GM19240 (cell line): Measurements from ENCODE around the gene ZNF473.
"Not testable (repeated sequence)": the region's sequence is repeated elsewhere in the genome, so short reads cannot be mapped to it uniquely, and the experiment has no call there.

Source experiments
- DNase-seq: peaks from one replicate; pipeline ENCODE4 v3.0.0; 2011; ENCODE audit warnings: low spot score; ENCODE audit not compliant: insufficient read length

The ZNF473 gene

DNA sequence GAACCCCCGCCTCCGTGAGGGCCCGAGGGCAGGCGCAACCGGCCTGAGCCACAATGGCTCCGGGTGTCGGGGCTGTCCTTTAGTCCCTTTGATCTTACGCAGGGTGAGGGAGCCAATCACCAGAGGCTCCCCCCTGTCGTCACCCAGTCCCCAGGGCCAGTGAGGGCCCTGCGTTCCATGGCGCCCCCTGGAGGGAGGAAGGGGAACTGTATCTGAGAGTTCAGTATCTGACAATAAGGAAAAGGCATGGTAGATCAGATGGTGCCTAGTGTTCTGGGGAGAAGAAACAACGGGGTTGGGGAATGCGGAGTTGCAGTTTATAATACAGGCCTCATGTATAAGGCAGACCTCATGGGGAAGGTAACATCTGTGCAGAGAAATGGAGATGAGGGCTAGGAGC is 72.1 kb downstream of the ZNF473 start:
- not testable (repeated sequence) for DNase-seq

DNA sequence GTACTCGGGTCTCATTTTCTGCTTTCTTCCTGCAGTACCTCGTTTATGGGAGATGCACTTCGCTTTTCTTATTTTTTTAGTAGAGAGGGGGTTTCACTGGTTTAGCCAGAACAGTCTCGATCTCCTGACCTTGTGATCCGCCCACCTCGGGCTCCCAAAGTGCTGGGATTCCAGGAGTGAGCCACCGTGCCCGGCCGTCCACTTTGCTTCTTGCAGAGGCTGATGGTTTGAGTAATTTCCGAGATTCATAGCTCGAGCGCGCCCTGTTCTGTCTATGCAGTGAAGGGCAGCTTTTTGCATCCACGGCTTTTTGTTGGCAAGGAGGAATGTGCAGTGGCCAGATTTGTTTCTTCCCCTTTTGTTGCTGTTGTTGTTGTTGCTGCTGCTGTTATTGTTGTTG is 73.1 kb downstream of the ZNF473 start:
- DNase-seq, result not testable (repeated sequence)

DNA sequence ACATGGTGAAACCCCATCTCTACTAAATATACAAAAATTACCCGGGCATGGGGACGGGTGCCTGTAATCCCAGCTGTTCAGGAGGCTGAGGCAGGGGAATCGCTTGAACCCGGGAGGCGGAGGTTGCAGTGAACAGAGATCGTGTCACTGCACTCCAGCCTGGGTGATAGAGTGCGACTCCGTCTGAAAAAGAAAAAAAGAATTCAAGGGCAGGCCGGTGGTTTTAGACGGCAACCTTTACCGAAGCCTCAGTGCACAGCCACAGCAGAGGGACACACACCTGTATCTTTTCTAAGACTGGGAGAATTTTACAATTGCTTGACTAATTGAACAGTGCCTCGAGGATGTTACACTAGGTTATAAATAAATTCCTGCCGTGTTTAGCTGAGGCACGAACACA is 73.9 kb downstream of the ZNF473 start:
- DNase-seq, result not testable (repeated sequence)

DNA sequence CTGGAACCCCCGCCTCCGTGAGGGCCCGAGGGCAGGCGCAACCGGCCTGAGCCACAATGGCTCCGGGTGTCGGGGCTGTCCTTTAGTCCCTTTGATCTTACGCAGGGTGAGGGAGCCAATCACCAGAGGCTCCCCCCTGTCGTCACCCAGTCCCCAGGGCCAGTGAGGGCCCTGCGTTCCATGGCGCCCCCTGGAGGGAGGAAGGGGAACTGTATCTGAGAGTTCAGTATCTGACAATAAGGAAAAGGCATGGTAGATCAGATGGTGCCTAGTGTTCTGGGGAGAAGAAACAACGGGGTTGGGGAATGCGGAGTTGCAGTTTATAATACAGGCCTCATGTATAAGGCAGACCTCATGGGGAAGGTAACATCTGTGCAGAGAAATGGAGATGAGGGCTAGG is 75.1 kb downstream of the ZNF473 start:
- not testable (repeated sequence) for DNase-seq
